ENCODE results near the gene MAB21L4.

The MAB21L4 gene

DNA sequence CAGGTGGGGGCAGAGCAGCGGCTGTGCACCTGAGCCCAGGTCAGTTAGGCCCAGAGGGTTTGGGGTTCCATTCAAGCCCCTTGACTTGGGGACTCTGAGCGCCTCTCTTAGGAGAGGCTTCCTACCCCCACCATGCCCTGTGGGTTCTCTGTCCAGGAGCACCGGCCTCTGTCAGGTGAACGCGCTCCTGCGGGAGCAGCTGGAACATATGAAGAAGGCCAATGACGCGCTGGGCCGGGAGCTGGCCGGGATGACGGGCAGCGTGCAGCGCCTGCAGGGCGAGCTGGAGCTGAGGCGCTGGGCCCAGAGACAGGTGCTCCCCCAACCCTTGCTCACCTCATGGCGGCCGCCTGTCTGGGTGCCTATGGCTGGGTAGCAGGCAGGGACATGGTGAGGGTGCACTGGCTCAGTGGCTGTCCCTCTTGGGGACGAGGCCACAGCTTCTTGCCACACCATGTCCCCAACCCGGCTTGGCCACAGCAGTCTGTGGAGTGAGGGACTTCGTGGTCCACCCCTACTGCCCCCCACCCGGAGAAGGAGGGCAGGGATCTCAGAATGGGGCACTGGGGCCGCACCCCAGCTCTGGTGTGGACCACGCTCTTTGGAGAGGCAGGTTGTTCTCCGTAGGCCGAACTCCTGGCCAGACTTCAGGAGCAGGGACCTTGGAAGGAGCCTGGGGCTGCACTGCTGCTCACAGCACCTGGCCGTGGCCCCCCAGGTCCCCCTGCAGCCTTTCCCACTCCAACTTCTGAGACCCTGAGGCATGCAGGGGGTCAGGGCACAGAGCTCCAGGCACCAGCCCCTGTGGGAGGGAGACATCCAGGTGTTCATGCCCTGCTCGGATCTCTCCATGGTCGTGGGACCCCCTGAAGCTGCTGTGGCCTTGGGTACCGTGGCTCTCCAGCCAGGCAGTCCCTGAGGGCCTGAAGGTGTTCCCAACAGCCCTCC is 29.9 kb upstream of the MAB21L4 start:
- H3K4me1 ChIP-seq (ENCODE audit: control insufficient read depth, insufficient read depth, low read length), result no peaks in the 10 kb centered on the region
- H3K36me3 ChIP-seq (ENCODE audit: control insufficient read depth in 2 of 2, insufficient read depth in 1 of 2, low read length in 2 of 2), result no peaks in the 10 kb centered on the region
- no peaks in the 10 kb centered on the region for H3K9me3 ChIP-seq (ENCODE audit: control insufficient read depth, insufficient read depth, low read depth, low read length)
- no peak overlapping the region for H3K4me3 ChIP-seq (ENCODE audit: low read depth, low read length)
- TF ChIP-seq ZNF394 (tag by site-specific recombination; IDR thresholded peaks at IDR 0.05; ENCODE audit: borderline replicate concordance) (no peak), ZNF596 (tag by site-specific recombination; IDR thresholded peaks at IDR 0.05) (no peak), ZNF19 (tag by site-specific recombination; IDR thresholded peaks at IDR 0.05; ENCODE audit: low read depth) (no peak), ZNF175 (tag by site-specific recombination; IDR thresholded peaks at IDR 0.05) (no peak), ZNF335 (tag by site-specific recombination; conservative IDR thresholded peaks at IDR 0.05) (no peak), ZNF248 (tag by site-specific recombination; IDR thresholded peaks at IDR 0.05) (no peak), ZNF544 (tag by site-specific recombination; IDR thresholded peaks at IDR 0.05) (no peak), ZNF350 (tag by site-specific recombination; IDR thresholded peaks at IDR 0.05) (no peak), ZNF792 (tag by site-specific recombination; IDR thresholded peaks at IDR 0.05) (no peak), ZFP69B (tag by site-specific recombination; IDR thresholded peaks at IDR 0.05) (no peak), BCL11A (tag by site-specific recombination; IDR thresholded peaks at IDR 0.05; ENCODE audit: low read depth) (no peak), ZEB2 (tag by site-specific recombination; IDR thresholded peaks at IDR 0.05) (no peak), ZNF658 (tag by site-specific recombination; IDR thresholded peaks at IDR 0.05) (no peak)
- TF ChIP-seq, protein P1, sequence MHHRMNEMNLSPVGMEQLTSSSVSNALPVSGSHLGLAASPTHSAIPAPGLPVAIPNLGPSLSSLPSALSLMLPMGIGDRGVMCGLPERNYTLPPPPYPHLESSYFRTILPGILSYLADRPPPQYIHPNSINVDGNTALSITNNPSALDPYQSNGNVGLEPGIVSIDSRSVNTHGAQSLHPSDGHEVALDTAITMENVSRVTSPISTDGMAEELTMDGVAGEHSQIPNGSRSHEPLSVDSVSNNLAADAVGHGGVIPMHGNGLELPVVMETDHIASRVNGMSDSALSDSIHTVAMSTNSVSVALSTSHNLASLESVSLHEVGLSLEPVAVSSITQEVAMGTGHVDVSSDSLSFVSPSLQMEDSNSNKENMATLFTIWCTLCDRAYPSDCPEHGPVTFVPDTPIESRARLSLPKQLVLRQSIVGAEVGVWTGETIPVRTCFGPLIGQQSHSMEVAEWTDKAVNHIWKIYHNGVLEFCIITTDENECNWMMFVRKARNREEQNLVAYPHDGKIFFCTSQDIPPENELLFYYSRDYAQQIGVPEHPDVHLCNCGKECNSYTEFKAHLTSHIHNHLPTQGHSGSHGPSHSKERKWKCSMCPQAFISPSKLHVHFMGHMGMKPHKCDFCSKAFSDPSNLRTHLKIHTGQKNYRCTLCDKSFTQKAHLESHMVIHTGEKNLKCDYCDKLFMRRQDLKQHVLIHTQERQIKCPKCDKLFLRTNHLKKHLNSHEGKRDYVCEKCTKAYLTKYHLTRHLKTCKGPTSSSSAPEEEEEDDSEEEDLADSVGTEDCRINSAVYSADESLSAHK (tag by site-specific recombination; IDR thresholded peaks at IDR 0.05), result no peak
- TF ChIP-seq, protein P2, sequence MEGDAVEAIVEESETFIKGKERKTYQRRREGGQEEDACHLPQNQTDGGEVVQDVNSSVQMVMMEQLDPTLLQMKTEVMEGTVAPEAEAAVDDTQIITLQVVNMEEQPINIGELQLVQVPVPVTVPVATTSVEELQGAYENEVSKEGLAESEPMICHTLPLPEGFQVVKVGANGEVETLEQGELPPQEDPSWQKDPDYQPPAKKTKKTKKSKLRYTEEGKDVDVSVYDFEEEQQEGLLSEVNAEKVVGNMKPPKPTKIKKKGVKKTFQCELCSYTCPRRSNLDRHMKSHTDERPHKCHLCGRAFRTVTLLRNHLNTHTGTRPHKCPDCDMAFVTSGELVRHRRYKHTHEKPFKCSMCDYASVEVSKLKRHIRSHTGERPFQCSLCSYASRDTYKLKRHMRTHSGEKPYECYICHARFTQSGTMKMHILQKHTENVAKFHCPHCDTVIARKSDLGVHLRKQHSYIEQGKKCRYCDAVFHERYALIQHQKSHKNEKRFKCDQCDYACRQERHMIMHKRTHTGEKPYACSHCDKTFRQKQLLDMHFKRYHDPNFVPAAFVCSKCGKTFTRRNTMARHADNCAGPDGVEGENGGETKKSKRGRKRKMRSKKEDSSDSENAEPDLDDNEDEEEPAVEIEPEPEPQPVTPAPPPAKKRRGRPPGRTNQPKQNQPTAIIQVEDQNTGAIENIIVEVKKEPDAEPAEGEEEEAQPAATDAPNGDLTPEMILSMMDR (tag by site-specific recombination; IDR thresholded peaks at IDR 0.05), result no peak
- TF ChIP-seq, protein P3, sequence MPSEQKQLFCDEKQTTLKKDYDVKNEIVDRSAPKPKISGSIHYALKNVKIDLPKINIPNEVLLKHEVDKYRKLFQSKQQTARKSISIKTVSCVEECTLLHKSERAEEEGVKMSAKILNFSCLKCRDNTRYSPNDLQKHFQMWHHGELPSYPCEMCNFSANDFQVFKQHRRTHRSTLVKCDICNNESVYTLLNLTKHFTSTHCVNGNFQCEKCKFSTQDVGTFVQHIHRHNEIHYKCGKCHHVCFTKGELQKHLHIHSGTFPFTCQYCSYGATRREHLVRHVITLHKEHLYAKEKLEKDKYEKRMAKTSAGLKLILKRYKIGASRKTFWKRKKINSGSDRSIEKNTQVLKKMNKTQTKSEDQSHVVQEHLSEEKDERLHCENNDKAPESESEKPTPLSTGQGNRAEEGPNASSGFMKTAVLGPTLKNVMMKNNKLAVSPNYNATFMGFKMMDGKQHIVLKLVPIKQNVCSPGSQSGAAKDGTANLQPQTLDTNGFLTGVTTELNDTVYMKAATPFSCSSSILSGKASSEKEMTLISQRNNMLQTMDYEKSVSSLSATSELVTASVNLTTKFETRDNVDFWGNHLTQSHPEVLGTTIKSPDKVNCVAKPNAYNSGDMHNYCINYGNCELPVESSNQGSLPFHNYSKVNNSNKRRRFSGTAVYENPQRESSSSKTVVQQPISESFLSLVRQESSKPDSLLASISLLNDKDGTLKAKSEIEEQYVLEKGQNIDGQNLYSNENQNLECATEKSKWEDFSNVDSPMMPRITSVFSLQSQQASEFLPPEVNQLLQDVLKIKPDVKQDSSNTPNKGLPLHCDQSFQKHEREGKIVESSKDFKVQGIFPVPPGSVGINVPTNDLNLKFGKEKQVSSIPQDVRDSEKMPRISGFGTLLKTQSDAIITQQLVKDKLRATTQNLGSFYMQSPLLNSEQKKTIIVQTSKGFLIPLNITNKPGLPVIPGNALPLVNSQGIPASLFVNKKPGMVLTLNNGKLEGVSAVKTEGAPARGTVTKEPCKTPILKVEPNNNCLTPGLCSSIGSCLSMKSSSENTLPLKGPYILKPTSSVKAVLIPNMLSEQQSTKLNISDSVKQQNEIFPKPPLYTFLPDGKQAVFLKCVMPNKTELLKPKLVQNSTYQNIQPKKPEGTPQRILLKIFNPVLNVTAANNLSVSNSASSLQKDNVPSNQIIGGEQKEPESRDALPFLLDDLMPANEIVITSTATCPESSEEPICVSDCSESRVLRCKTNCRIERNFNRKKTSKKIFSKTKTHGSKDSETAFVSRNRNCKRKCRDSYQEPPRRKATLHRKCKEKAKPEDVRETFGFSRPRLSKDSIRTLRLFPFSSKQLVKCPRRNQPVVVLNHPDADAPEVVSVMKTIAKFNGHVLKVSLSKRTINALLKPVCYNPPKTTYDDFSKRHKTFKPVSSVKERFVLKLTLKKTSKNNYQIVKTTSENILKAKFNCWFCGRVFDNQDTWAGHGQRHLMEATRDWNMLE (tag by site-specific recombination; conservative IDR thresholded peaks at IDR 0.05; ENCODE audit: low read depth), result no peak
- TF ChIP-seq, protein P4, sequence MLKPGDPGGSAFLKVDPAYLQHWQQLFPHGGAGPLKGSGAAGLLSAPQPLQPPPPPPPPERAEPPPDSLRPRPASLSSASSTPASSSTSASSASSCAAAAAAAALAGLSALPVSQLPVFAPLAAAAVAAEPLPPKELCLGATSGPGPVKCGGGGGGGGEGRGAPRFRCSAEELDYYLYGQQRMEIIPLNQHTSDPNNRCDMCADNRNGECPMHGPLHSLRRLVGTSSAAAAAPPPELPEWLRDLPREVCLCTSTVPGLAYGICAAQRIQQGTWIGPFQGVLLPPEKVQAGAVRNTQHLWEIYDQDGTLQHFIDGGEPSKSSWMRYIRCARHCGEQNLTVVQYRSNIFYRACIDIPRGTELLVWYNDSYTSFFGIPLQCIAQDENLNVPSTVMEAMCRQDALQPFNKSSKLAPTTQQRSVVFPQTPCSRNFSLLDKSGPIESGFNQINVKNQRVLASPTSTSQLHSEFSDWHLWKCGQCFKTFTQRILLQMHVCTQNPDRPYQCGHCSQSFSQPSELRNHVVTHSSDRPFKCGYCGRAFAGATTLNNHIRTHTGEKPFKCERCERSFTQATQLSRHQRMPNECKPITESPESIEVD (tag by site-specific recombination; IDR thresholded peaks at IDR 0.05), result no peak
- no peak overlapping the region for H3K27ac ChIP-seq (ENCODE audit: extremely low read depth, low read depth, low read length)
- CTCF ChIA-PET, result interaction anchor here (2.5 kb wide), 1 partner anchor 12 kb away, joined by 12 read pairs; no protein-coding TSS in a partner anchor
- POLR2A ChIA-PET, result no interaction called here
